Caco-2 (cell line): ENCODE measurements around the gene LYPD5. TPM values are rescaled to one million over a fixed set of nuclear protein-coding genes. Genes with fewer than 3 reads are reported as not detected.
"Not testable (repeated sequence)": the region's sequence is repeated elsewhere in the genome, so short reads cannot be mapped to it uniquely, and the experiment has no call there.

Source experiments
- BruUV-seq: library from RNA; stranded (reverse); fragments of 400-500 nt; replicated peaks from 2 replicates; lab custom pipeline; 2021; lab: Mats Ljungman, UMichigan
- CTCF ChIA-PET: fragments of 300-600 bp; sonication (Branson Sonifier 250); formaldehyde crosslinking; loops from one replicate; lab custom pipeline; 2022; ENCODE audit warnings: antibody characterized with exemption; lab: Charles Lee
- POLR2A ChIA-PET: fragments of 300-600 bp; sonication (Branson Sonifier 250); formaldehyde crosslinking; loops from one replicate; lab custom pipeline; 2022; ENCODE audit warnings: antibody characterized with exemption; lab: Charles Lee
- DNase-seq, 2 experiments: peaks; one replicate each; pipeline versions ENCODE4 v3.0.0 to v3.0.0-alpha.2; 2020 to 2022
- H3K27me3 ChIP-seq: replicated peaks from 2 replicates; pipeline ENCODE4 v1.6.0; 2011; ENCODE audit warnings: low read length; ENCODE audit not compliant: control insufficient read depth, insufficient read depth
- H3K36me3 ChIP-seq: 2 replicates; pipeline ENCODE4 v1.5.1; 2011; ENCODE audit warnings: low read length; ENCODE audit not compliant: control insufficient read depth, insufficient read depth
- H3K4me1 ChIP-seq: fragments of 250-450 bp; sonication (Bioruptor Pico); 2 replicates; pipeline ENCODE4 v1.5.1; 2020; ENCODE audit warnings: mild to moderate bottlenecking
- H3K4me3 ChIP-seq: 2 replicates; pipeline ENCODE4 v1.5.1; 2011; ENCODE audit warnings: low read depth, mild to moderate bottlenecking, control low read depth, low read length
- H3K9me3 ChIP-seq: fragments of 250-450 bp; sonication (Bioruptor Pico); 2 replicates; pipeline ENCODE4 v1.5.1; 2020; ENCODE audit warnings: mild to moderate bottlenecking, moderate library complexity
- H3K27ac Mint-ChIP-seq: one replicate; pipeline ENCODE4 v1.8.0; 2022; ENCODE audit warnings: mixed read lengths; ENCODE audit not compliant: unreplicated experiment
- H3K27me3 Mint-ChIP-seq: one replicate; pipeline ENCODE4 v1.8.0; 2022; ENCODE audit warnings: mixed read lengths; ENCODE audit not compliant: insufficient read depth, unreplicated experiment
- H3K36me3 Mint-ChIP-seq: one replicate; pipeline ENCODE4 v1.8.0; 2022; ENCODE audit warnings: mild to moderate bottlenecking, mixed read lengths; ENCODE audit not compliant: insufficient read depth, unreplicated experiment
- H3K4me1 Mint-ChIP-seq: one replicate; pipeline ENCODE4 v1.8.0; 2022; ENCODE audit warnings: low read depth, mixed read lengths; ENCODE audit not compliant: unreplicated experiment
- H3K4me3 Mint-ChIP-seq: one replicate; pipeline ENCODE4 v1.8.0; 2022; ENCODE audit warnings: mild to moderate bottlenecking, moderate library complexity, mixed read lengths; ENCODE audit not compliant: unreplicated experiment
- H3K9me3 Mint-ChIP-seq: one replicate; pipeline ENCODE4 v1.8.0; 2022; ENCODE audit warnings: mixed read lengths; ENCODE audit not compliant: unreplicated experiment
- CTCF ChIP-seq, 2 experiments: fragments of 200-600 bp in 1 of 2; IDR thresholded peaks; 1 replicate in 1 of 2; 2 replicates in 1 of 2; pipeline versions ENCODE4 v1.5.1 to v1.8.0; 2011 to 2022; ENCODE audit warnings: antibody characterized with exemption in 1 of 2, control low read depth in 1 of 2, inconsistent platforms in 1 of 2, low read depth in 1 of 2, low read length in 1 of 2, mild to moderate bottlenecking in 1 of 2, moderate library complexity in 1 of 2; ENCODE audit not compliant: insufficient read depth in 1 of 2, severe bottlenecking in 1 of 2, unreplicated experiment in 1 of 2
- intact Hi-C: fragments of 100-400 bp; cut with micrococcal nuclease; formaldehyde crosslinking; loops from one replicate; pipeline ENCODE4 v1.10.0; 2022; ENCODE audit not compliant: unreplicated experiment
- total RNA-seq: library from RNA; stranded (reverse); gene quantifications from 2 replicates; pipeline ENCODE4 v1.2.3, GENCODE V29; 2022

LYPD5 gene
- total RNA-seq, 1 experiment from 2014 or later, result 0.95 TPM

DNA sequence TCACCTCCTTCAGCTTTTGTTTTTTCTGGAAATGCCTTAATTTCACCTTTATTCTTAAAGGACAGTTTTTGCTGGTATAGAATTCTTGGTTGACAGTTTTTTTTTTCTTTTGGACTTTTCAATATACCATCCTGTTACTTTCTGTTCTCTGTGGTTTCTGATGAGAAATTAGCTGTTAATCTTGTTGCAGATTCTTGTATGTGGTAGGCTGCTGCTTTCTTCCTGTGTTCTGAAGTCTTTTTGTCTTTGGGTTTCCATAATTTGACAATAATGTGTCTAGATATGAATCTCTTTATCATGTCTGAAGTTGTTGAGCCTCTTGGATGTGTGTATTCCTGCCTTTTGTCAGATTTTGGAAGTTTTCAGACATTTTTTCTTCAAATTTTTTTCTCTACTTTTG, 36.9 kb upstream of the LYPD5 start:
- Mint-ChIP-seq H3K9me3 (peaks cover 39% of the 10 kb centered on the region), H3K4me1 (no peaks in the 10 kb centered on the region), H3K36me3 (peaks cover 76% of the 10 kb centered on the region), H3K4me3 (no peak overlapping the region), H3K27ac (no peak overlapping the region), H3K27me3 (no peaks in the 10 kb centered on the region)
- Histone ChIP-seq H3K36me3 (peaks cover 4% of the 10 kb centered on the region), H3K27me3 (no peaks in the 10 kb centered on the region), H3K4me3 (no peak overlapping the region), H3K9me3 (peaks cover 41% of the 10 kb centered on the region), H3K4me1 (no peaks in the 10 kb centered on the region)
- intact Hi-C loops, result no loop called here
- BruUV-seq, result no TSS peak
- TF ChIP-seq CTCF (IDR thresholded peaks at IDR 0.05; ENCODE audit: insufficient read depth in 1 of 2, low read depth in 1 of 2, low read length in 1 of 2, severe bottlenecking in 1 of 2, unreplicated experiment in 1 of 2), result no peak
- CTCF ChIA-PET, result no interaction called here
- POLR2A ChIA-PET, result no interaction called here
- DNase-seq, result no peak

DNA sequence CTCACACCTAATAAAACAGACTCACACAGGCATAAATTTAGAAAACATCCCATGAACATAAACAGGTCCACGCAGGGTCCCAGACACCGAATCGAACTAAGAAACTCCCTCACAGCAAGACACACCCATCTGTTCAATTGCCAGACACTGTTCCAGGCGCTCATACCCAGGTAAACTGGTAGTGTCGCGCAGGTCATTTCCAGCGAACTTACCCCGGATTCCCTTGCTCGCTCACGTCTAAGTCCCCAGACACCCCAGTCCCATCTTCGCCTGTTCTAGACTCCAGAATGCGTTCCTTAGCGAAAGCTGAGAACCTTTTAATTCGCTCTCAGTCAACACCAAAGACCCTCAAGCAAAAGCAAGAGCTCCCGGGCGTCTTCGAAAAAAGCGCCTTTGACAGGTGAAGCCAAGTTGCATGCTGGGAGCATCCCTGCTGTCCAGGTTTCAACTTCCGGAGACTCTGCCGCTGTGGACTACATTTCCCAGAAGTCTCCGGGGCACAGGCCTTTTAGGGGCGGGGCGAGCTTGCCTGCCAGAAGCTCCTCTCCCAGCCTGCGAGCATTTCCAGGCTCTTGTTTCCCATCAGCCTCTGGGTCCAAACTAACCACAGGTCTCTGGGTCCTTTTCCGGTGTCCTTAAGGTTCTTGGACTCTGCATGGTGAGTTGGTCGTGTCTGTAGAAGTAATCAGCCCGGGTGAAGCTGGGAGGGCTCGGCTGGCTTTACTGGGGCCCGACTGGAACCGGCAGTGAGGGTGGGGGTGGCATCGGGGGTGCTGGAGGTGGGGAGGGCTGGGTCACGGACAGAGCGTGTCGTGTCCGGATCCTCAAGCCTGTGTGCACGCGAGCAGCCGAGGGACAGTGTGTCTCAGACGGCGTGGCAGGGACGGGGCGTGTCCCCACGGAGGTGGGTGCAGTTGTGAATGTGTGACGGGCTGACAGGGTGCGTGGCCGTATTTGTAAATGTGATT, 24.8 kb upstream of the LYPD5 start, which contains the start of gene ZNF283:
Gene ZNF283 (plus strand): TSS at position 535 of the 968 bp plus-strand sequence. CDS start 6,184 bp downstream, outside the sequence.
- intact Hi-C loops, result loop anchor here (10.0 kb wide), 1 partner anchor 288 kb away; the partner anchor contains the start of gene ZNF225
- H3K9me3 Mint-ChIP-seq, result peaks cover 14% of the 10 kb centered on the region
- peaks cover 7% of the 10 kb centered on the region for H3K4me1 Mint-ChIP-seq
- BruUV-seq, result no TSS peak
- CTCF ChIA-PET, result interaction anchor here (0.6 to 2.0 kb wide), 5 partner anchors 17 to 1387 kb away, joined by 3 to 6 read pairs (median 4); no protein-coding TSS in a partner anchor
- no peaks in the 10 kb centered on the region for H3K27me3 ChIP-seq
- peak within 1 kb of the TSS; percentile 76 for H3K27ac Mint-ChIP-seq
- POLR2A ChIA-PET, result interaction anchor here (0.6 to 1.7 kb wide), 7 partner anchors 12 to 673 kb away, joined by 3 to 7 read pairs (median 5); partner anchors contain the start of genes SMG9, ZNF180, ZNF221 and ZNF226
- H3K4me1 ChIP-seq, result no peaks in the 10 kb centered on the region
- H3K36me3 Mint-ChIP-seq, result peaks cover 33% of the 10 kb centered on the region
- H3K4me3 Mint-ChIP-seq, result peak within 1 kb of the TSS; percentile 94
- peak; percentile 95 to 96 for DNase-seq
- no peaks in the 10 kb centered on the region for H3K9me3 ChIP-seq
- no peaks in the 10 kb centered on the region for H3K27me3 Mint-ChIP-seq
- peak within 1 kb of the TSS; percentile 91 for H3K4me3 ChIP-seq
- TF ChIP-seq CTCF (IDR thresholded peaks at IDR 0.05; ENCODE audit: insufficient read depth in 1 of 2, low read depth in 1 of 2, low read length in 1 of 2, severe bottlenecking in 1 of 2, unreplicated experiment in 1 of 2), result no peak
- H3K36me3 ChIP-seq, result no peaks in the 10 kb centered on the region

DNA sequence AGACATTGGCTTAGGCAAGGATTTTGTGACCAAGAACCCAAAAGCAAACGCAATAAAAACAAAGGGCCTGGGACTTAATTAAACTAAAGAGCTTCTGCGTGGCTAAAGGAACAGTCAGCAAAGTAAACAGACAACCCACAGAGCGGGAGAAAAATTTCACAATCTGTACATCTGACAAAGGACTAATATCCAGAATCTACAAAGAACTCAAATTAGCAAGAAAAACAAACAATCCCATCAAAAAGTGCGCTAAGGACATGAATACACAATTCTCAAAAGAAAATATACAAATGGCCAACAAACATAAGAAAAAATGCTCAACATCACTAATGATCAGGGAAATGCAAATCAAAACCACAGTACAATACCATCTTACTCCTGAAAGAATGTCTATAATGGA, 22.3 kb upstream of the LYPD5 start:
- POLR2A ChIA-PET, H3K27ac Mint-ChIP-seq, BruUV-seq, H3K4me1 Mint-ChIP-seq, H3K9me3 ChIP-seq, H3K27me3 Mint-ChIP-seq, H3K27me3 ChIP-seq, CTCF ChIA-PET, H3K4me3 ChIP-seq, DNase-seq, H3K36me3 ChIP-seq, H3K4me3 Mint-ChIP-seq, H3K4me1 ChIP-seq: not testable (repeated sequence)
- Mint-ChIP-seq H3K9me3 (peaks cover 14% of the 10 kb centered on the region), H3K36me3 (peaks cover 27% of the 10 kb centered on the region)
- intact Hi-C loops, result loop anchor here (10.0 kb wide), 1 partner anchor 290 kb away; the partner anchor contains the start of gene ZNF225

GRCh38 chr19:43823856-43824255, 21.6 kb upstream of the LYPD5 start:
- CTCF ChIA-PET, H3K27me3 Mint-ChIP-seq, H3K36me3 ChIP-seq, H3K27me3 ChIP-seq, DNase-seq, BruUV-seq, H3K4me3 Mint-ChIP-seq, H3K4me3 ChIP-seq, H3K27ac Mint-ChIP-seq, H3K4me1 ChIP-seq, POLR2A ChIA-PET, H3K4me1 Mint-ChIP-seq, H3K9me3 ChIP-seq: not testable (repeated sequence)
- peaks cover 14% of the 10 kb centered on the region for H3K9me3 Mint-ChIP-seq
- H3K36me3 Mint-ChIP-seq, result peaks cover 20% of the 10 kb centered on the region
- intact Hi-C loops, result loop anchor here (10.0 kb wide), 1 partner anchor 291 kb away; the partner anchor contains the start of gene ZNF225
